Kidney capillary endothelial cell (primary cell): Measurements from ENCODE around the gene LCAT.
"Not testable (repeated sequence)": the region's sequence is repeated elsewhere in the genome, so short reads cannot be mapped to it uniquely, and the experiment has no call there.

Experiments used
- DNase-seq: peaks from one replicate; pipeline ENCODE4 v3.0.0-alpha.2; 2018; ENCODE audit warnings: low spot score

LCAT gene

GRCh38 chr16:67946966-67947558 lies 3.1 kb upstream of the LCAT start:
- no peak for DNase-seq

GRCh38 chr16:67946128-67946569 lies 2.2 kb upstream of the LCAT start:
- no peak for DNase-seq

GRCh38 chr16:67945392-67945933 lies 1.5 kb upstream of the LCAT start:
- DNase-seq: no peak

- no peak for DNase-seq
These were observed 921 bp upstream of the LCAT start for GRCh38 chr16:67944690-67945391.

- DNase-seq: no peak
These were observed 683 bp downstream of the LCAT start for GRCh38 chr16:67943256-67943618.

- DNase-seq: no peak
These were observed 1.2 kb downstream of the LCAT start for GRCh38 chr16:67942510-67943255.

GRCh38 chr16:67942200-67942509 lies 1.8 kb downstream of the LCAT start:
- DNase-seq: peak; percentile 36

GRCh38 chr16:67941469-67942199 lies 2.3 kb downstream of the LCAT start:
- no peak for DNase-seq

- DNase-seq: no peak
These were observed 3.4 kb downstream of the LCAT start for GRCh38 chr16:67940446-67941089.

- no peak for DNase-seq
These were observed 4.1 kb downstream of the LCAT start for GRCh38 chr16:67939507-67940445.

- DNase-seq: not testable (repeated sequence)
These were observed 6.2 kb downstream of the LCAT start for GRCh38 chr16:67937713-67938112.

GRCh38 chr16:67936880-67937605 lies 6.9 kb downstream of the LCAT start:
- peak; percentile 51 for DNase-seq

- DNase-seq: peak; percentile 22
These were observed 7.6 kb downstream of the LCAT start, which contains the start of gene PSMB10 for GRCh38 chr16:67936124-67936879. TSS of gene PSMB10 (minus strand) at chr16:67936850. CDS start at chr16:67936749, 101 bp downstream.

GRCh38 chr16:67935402-67936123 lies 8.4 kb downstream of the LCAT start:
- peak; percentile 79 for DNase-seq

GRCh38 chr16:67935101-67935401 lies 8.9 kb downstream of the LCAT start:
- no peak for DNase-seq

- no peak for DNase-seq
These were observed 9.4 kb downstream of the LCAT start for GRCh38 chr16:67934306-67935100.

GRCh38 chr16:67933805-67934204 lies 10.1 kb downstream of the LCAT start:
- no peak for DNase-seq

GRCh38 chr16:67932462-67932840 lies 11.5 kb downstream of the LCAT start:
- DNase-seq: no peak
